Left lung (tissue), 10 donors: ENCODE measurements around the gene MYO18B. TPM values are rescaled to one million over a fixed set of nuclear protein-coding genes. Genes with fewer than 3 reads are reported as not detected.
"Not testable (repeated sequence)": the region's sequence is repeated elsewhere in the genome, so short reads cannot be mapped to it uniquely, and the experiment has no call there.

ENCODE experiments used
- ATAC-seq: fragments of 200-7000 bp; cut with Tn5 transposase; one replicate; pipeline ENCODE4 v1.9.1; 2020; ENCODE audit warnings: moderate library complexity
- DNase-seq, 4 donors: peaks; one replicate each; pipeline ENCODE4 v3.0.0-alpha.2; 2013 to 2020
- H3K27ac ChIP-seq, 2 donors: fragments of 200-600 bp; sonication (generic) in 1 of 2; one replicate each; pipeline versions ENCODE4 v1.5.0 to v1.8.0; 2020 to 2021
- H3K27me3 ChIP-seq, 2 donors: fragments of 200-600 bp; sonication (generic) in 1 of 2; one replicate each; pipeline versions ENCODE4 v1.5.0 to v1.8.0; 2020 to 2021
- H3K36me3 ChIP-seq, 2 donors: fragments of 200-600 bp; sonication (generic) in 1 of 2; one replicate each; pipeline versions ENCODE4 v1.5.0 to v1.8.0; 2020 to 2021
- H3K4me1 ChIP-seq, 2 donors: fragments of 200-600 bp; one replicate each; pipeline ENCODE4 v1.8.0; 2021
- H3K4me3 ChIP-seq, 2 donors: fragments of 200-600 bp; sonication (generic) in 1 of 2; one replicate each; pipeline versions ENCODE4 v1.5.0 to v1.8.0; 2020 to 2021; ENCODE audit warnings: mild to moderate bottlenecking in 1 of 2
- H3K9me3 ChIP-seq, 2 donors: fragments of 200-600 bp; sonication (generic) in 1 of 2; one replicate each; pipeline versions ENCODE4 v1.5.0 to v1.8.0; 2020 to 2021
- CTCF ChIP-seq, 2 donors: fragments of 200-600 bp; sonication (generic) in 1 of 2; IDR thresholded peaks; one replicate each; pipeline versions ENCODE4 v1.5.0 to v1.8.0; 2021; ENCODE audit warnings: antibody characterized with exemption in 2 of 2
- intact Hi-C, 2 donors: fragments of 100-400 bp; cut with DNase I; formaldehyde crosslinking; loops; one replicate each; pipeline versions ENCODE4 v1.11.2 to v1.14.2; 2022
- polyA plus RNA-seq, 6 donors: library from polyadenylated mRNA; unstranded; fragments of 120-200 nt; gene quantifications; one replicate each; pipeline ENCODE4 v1.2.1, GENCODE V29; 2013; ENCODE audit not compliant: insufficient read length in 6 of 6
- total RNA-seq, 2 donors: library from RNA; stranded (reverse); fragmentation: NEBNext Ultra II Directional; extraction: Animal tissue kit (Norgen Biotek cat#: 25700); gene quantifications; one replicate each; pipeline ENCODE4 v1.2.1, GENCODE V29; 2021
- donor health status: DM: no; HTN: yes; CAD: no.
- donor health status: DM: no; HTN: no; CAD: no.

MYO18B gene
- total and polyA plus RNA-seq, 8 donors = 0.06 to 0.37 (median 0.15) TPM

GRCh38 chr22:25972397-25972796 is 230.4 kb downstream of the MYO18B start:
- no peak for DNase-seq
- intact Hi-C loops = no loop called here
- no peak overlapping the region for H3K4me3 ChIP-seq
- ATAC-seq = no peak
- H3K4me1 ChIP-seq = no peaks in the 10 kb centered on the region
- TF ChIP-seq CTCF (IDR thresholded peaks at IDR 0.05) = no peak
- no peaks in the 10 kb centered on the region for H3K9me3 ChIP-seq
- H3K27me3 ChIP-seq = peaks cover 0 to 62% of the 10 kb centered on the region in 2 donors
- no peak overlapping the region for H3K27ac ChIP-seq
- no peaks in the 10 kb centered on the region for H3K36me3 ChIP-seq

GRCh38 chr22:25976356-25976755 is 234.4 kb downstream of the MYO18B start:
- peaks cover 0 to 54% of the 10 kb centered on the region in 2 donors for H3K27me3 ChIP-seq
- no peak overlapping the region for H3K27ac ChIP-seq
- TF ChIP-seq CTCF (IDR thresholded peaks at IDR 0.05) = no peak
- no peaks in the 10 kb centered on the region for H3K9me3 ChIP-seq
- ATAC-seq = no peak
- DNase-seq = no peak
- H3K36me3 ChIP-seq = no peaks in the 10 kb centered on the region
- intact Hi-C loops = no loop called here
- no peaks in the 10 kb centered on the region for H3K4me1 ChIP-seq
- H3K4me3 ChIP-seq = no peak overlapping the region

- H3K36me3 ChIP-seq = no peaks in the 10 kb centered on the region
- ATAC-seq = no peak
- no peaks in the 10 kb centered on the region for H3K9me3 ChIP-seq
- no peak for DNase-seq
- H3K4me3 ChIP-seq = no peak overlapping the region
- TF ChIP-seq CTCF (IDR thresholded peaks at IDR 0.05) = no peak
- no peaks in the 10 kb centered on the region for H3K4me1 ChIP-seq
- intact Hi-C loops = no loop called here
- peaks cover 0 to 42% of the 10 kb centered on the region in 2 donors for H3K27me3 ChIP-seq
- no peak overlapping the region for H3K27ac ChIP-seq
These were observed 238.0 kb downstream of the MYO18B start for GRCh38 chr22:25979968-25980367.

- DNase-seq, H3K36me3 ChIP-seq, H3K4me1 ChIP-seq, H3K27ac ChIP-seq, intact Hi-C loops, H3K9me3 ChIP-seq, ATAC-seq, H3K4me3 ChIP-seq: not testable (repeated sequence)
- H3K27me3 ChIP-seq = peaks cover 5 to 41% of the 10 kb centered on the region in 2 donors
These were observed 242.9 kb downstream of the MYO18B start for GRCh38 chr22:25984911-25985310.

GRCh38 chr22:25987948-25988347 is 246.0 kb downstream of the MYO18B start:
- DNase-seq = no peak
- Histone ChIP-seq H3K4me1 (no peaks in the 10 kb centered on the region), H3K36me3 (no peaks in the 10 kb centered on the region), H3K9me3 (no peaks in the 10 kb centered on the region), H3K4me3 (no peak overlapping the region), H3K27ac (no peak overlapping the region), H3K27me3 (peaks cover 5 to 45% of the 10 kb centered on the region in 2 donors)
- TF ChIP-seq CTCF (IDR thresholded peaks at IDR 0.05) = no peak
- ATAC-seq = no peak
- intact Hi-C loops = no loop called here

- DNase-seq (no peak), ATAC-seq (no peak)
- no peak for TF ChIP-seq CTCF (IDR thresholded peaks at IDR 0.05)
- Histone ChIP-seq H3K9me3 (no peaks in the 10 kb centered on the region), H3K36me3 (no peaks in the 10 kb centered on the region), H3K4me1 (no peaks in the 10 kb centered on the region), H3K27me3 (peaks cover 2 to 31% of the 10 kb centered on the region in 2 donors), H3K27ac (no peak overlapping the region), H3K4me3 (no peak overlapping the region)
- intact Hi-C loops = no loop called here
These were observed 249.0 kb downstream of the MYO18B start for GRCh38 chr22:25990940-25991339.
